ENCODE measurements around the gene HBEGF.
A peak's percentile ranks its signal among the peaks of the same experiment; 100 is the strongest.

HBEGF gene

GRCh38 chr5:140346348-140347221, at the start of gene HBEGF:
TSS of gene HBEGF (minus strand) at chr5:140346603. CDS start at chr5:140346328, 275 bp downstream.
- peak; percentile 61 to 64 for ATAC-seq

- no peak for ATAC-seq
Measured at GRCh38 chr5:140393738-140394137, 47.3 kb upstream of the HBEGF start.

- no peak for ATAC-seq
Measured at GRCh38 chr5:140391732-140392131, 45.3 kb upstream of the HBEGF start.

- ATAC-seq, result no peak
Measured at GRCh38 chr5:140391312-140391711, 44.9 kb upstream of the HBEGF start.

- no peak for ATAC-seq
Measured at GRCh38 chr5:140388052-140388451, 41.6 kb upstream of the HBEGF start.

GRCh38 chr5:140383300-140383699, 36.9 kb upstream of the HBEGF start:
- ATAC-seq, result no peak

- ATAC-seq, result no peak
Measured at GRCh38 chr5:140382866-140383265, 36.5 kb upstream of the HBEGF start.

- peak; percentile 75 to 90 for ATAC-seq
Measured at GRCh38 chr5:140381972-140382371, 35.6 kb upstream of the HBEGF start.

GRCh38 chr5:140381351-140381750, 34.9 kb upstream of the HBEGF start:
- ATAC-seq, result no peak

GRCh38 chr5:140372971-140373487, 26.6 kb upstream of the HBEGF start:
- ATAC-seq, result peak in 1 of 2 donors; percentile 51

GRCh38 chr5:140371356-140372151, 25.2 kb upstream of the HBEGF start:
- no peak for ATAC-seq

- ATAC-seq, result no peak
Measured at GRCh38 chr5:140367256-140368013, 21.0 kb upstream of the HBEGF start.

- ATAC-seq, result no peak
Measured at GRCh38 chr5:140366589-140367255, 20.3 kb upstream of the HBEGF start.

- ATAC-seq, result no peak
Measured at GRCh38 chr5:140365941-140366340, 19.5 kb upstream of the HBEGF start.

GRCh38 chr5:140365282-140365681, 18.9 kb upstream of the HBEGF start:
- no peak for ATAC-seq

GRCh38 chr5:140364472-140364765, 18.0 kb upstream of the HBEGF start:
- ATAC-seq, result no peak

GRCh38 chr5:140363631-140364471, 17.4 kb upstream of the HBEGF start:
- ATAC-seq, result no peak

- peak; percentile 84 to 92 for ATAC-seq
Measured at GRCh38 chr5:140362875-140363630, 16.6 kb upstream of the HBEGF start.

GRCh38 chr5:140362311-140362710, 15.9 kb upstream of the HBEGF start:
- ATAC-seq, result no peak

GRCh38 chr5:140361901-140362300, 15.5 kb upstream of the HBEGF start:
- ATAC-seq, result no peak
